GM12878 (cell line): ENCODE results near the gene MTCH2. TPM values are rescaled to one million over a fixed set of nuclear protein-coding genes. Genes with fewer than 3 reads are reported as not detected.

Source experiments
- ATAC-seq: fragments of 200-7000 bp; cut with Tn5 transposase; 3 replicates; pipeline ENCODE4 v1.9.1; 2020; ENCODE audit warnings: mild to moderate bottlenecking, moderate library complexity
- BruUV-seq: library from RNA; stranded (reverse); fragments of 400-500 nt; replicated peaks from 2 replicates; lab custom pipeline; 2021; lab: Mats Ljungman, UMichigan
- CTCF ChIA-PET: fragments of 300-600 bp; sonication (Branson Sonifier 250); formaldehyde crosslinking; extraction: SDS; loops from one replicate; lab custom pipeline; 2021; ENCODE audit warnings: inconsistent platforms; lab: Yijun Ruan, JAX
- POLR2A ChIA-PET: fragments of 350-600 bp; formaldehyde crosslinking; extraction: SDS; loops from one replicate; lab custom pipeline; 2021; ENCODE audit warnings: inconsistent platforms; lab: Charles Lee
- RAD21 ChIA-PET: fragments of 300-600 bp; sonication (Branson Sonifier 250); formaldehyde crosslinking; loops from one replicate; lab custom pipeline; 2023; ENCODE audit warnings: antibody characterized with exemption; ENCODE audit not compliant: unreplicated experiment; lab: Charles Lee
- SMC1A ChIA-PET: fragments of 300-600 bp; sonication (Branson Sonifier 250); formaldehyde crosslinking; loops from one replicate; lab custom pipeline; 2023; ENCODE audit not compliant: unreplicated experiment, uncharacterized antibody; lab: Charles Lee
- DNase-seq: peaks from one replicate; pipeline ENCODE4 v3.0.0-alpha.2; 2011; ENCODE audit warnings: low read depth, low spot score
- FAIRE-seq: peaks from 3 replicates; lab custom pipeline; 2011; peaks lifted over from hg19 to GRCh38; lab: Jason Lieb, UNC
- H2AFZ ChIP-seq: 2 replicates; pipeline ENCODE4 v1.6.0; 2011; ENCODE audit warnings: low read depth, low read length, control low read depth; ENCODE audit not compliant: control insufficient read depth
- H3K27ac ChIP-seq: 2 replicates; pipeline ENCODE4 v1.5.1; 2011; ENCODE audit warnings: control low read depth; ENCODE audit not compliant: control insufficient read depth, insufficient read depth
- H3K27me3 ChIP-seq, 2 experiments: replicated peaks in 1 of 2; 2 replicates each; pipeline versions ENCODE4 v1.6.0 to v1.6.1; 2011; ENCODE audit warnings: low read length in 1 of 2; ENCODE audit not compliant: control insufficient read depth in 2 of 2, insufficient read depth in 2 of 2
- H3K36me3 ChIP-seq, 2 experiments: 2 replicates each; pipeline ENCODE4 v1.5.1; 2011; ENCODE audit warnings: low read length in 1 of 2; ENCODE audit not compliant: control insufficient read depth in 2 of 2, insufficient read depth in 2 of 2
- H3K4me1 ChIP-seq: 2 replicates; pipeline ENCODE4 v1.6.1; 2011; ENCODE audit warnings: mild to moderate bottlenecking, low read length, moderate library complexity, mixed read lengths; ENCODE audit not compliant: control insufficient read depth, insufficient read depth
- H3K4me2 ChIP-seq: 2 replicates; pipeline ENCODE4 v1.6.0; 2011; ENCODE audit warnings: control low read depth; ENCODE audit not compliant: control insufficient read depth, insufficient read depth
- H3K4me3 ChIP-seq: fragments of 200-600 bp; sonication (generic); 2 replicates; pipeline ENCODE4 v1.5.1; 2016
- H3K79me2 ChIP-seq: 2 replicates; pipeline ENCODE4 v1.6.0; 2011; ENCODE audit warnings: low read length; ENCODE audit not compliant: control insufficient read depth, insufficient read depth
- H3K9ac ChIP-seq: 2 replicates; pipeline ENCODE4 v1.8.0; 2011; ENCODE audit warnings: low read length, control low read depth, mixed read lengths; ENCODE audit not compliant: control insufficient read depth, insufficient read depth
- H3K9me3 ChIP-seq: replicated peaks from 3 replicates; pipeline ENCODE4 v1.5.1; 2011; ENCODE audit warnings: mild to moderate bottlenecking, low read length; ENCODE audit not compliant: control insufficient read depth, insufficient read depth
- H4K20me1 ChIP-seq: 2 replicates; pipeline ENCODE4 v1.6.0; 2011; ENCODE audit not compliant: control insufficient read depth, insufficient read depth
- BRCA1 ChIP-seq: IDR thresholded peaks from 2 replicates; pipeline ENCODE4 v1.6.1; 2011; ENCODE audit warnings: low read depth, low read length, improper control_type of control experiment
- CBX3 ChIP-seq: fragments of 200-600 bp; sonication (generic); IDR thresholded peaks from 2 replicates; pipeline ENCODE4 v1.6.1; 2016; ENCODE audit warnings: low read depth, borderline replicate concordance
- CBX5 ChIP-seq: sonication (generic); IDR thresholded peaks from 2 replicates; pipeline ENCODE4 v1.6.1; 2016; ENCODE audit warnings: low read depth, moderate library complexity, mild to moderate bottlenecking, inconsistent platforms
- GATAD2B ChIP-seq: fragments of 450-650 bp; conservative IDR thresholded peaks from 2 replicates; pipeline ENCODE4 v1.6.1; 2017; ENCODE audit warnings: low read depth, mild to moderate bottlenecking, moderate library complexity
- IKZF1 ChIP-seq: fragments of 450-650 bp; conservative IDR thresholded peaks from 2 replicates; pipeline ENCODE4 v1.6.1; 2017; ENCODE audit warnings: antibody characterized with exemption, mild to moderate bottlenecking
- PAX5 ChIP-seq: IDR thresholded peaks from 2 replicates; pipeline ENCODE4 v1.6.1; 2011; ENCODE audit warnings: low read depth, low read length, borderline replicate concordance
- PBX3 ChIP-seq: IDR thresholded peaks from 2 replicates; pipeline ENCODE4 v1.6.1; 2011; ENCODE audit warnings: mild to moderate bottlenecking, low read depth, low read length, moderate library complexity; ENCODE audit not compliant: insufficient replicate concordance
- POLR2AphosphoS5 ChIP-seq: IDR thresholded peaks from 2 replicates; pipeline ENCODE4 v1.6.1; 2011; ENCODE audit warnings: mild to moderate bottlenecking, low read length, inconsistent platforms
- RAD51 ChIP-seq: fragments of 450-650 bp; IDR thresholded peaks from 2 replicates; pipeline ENCODE4 v1.6.1; 2016; ENCODE audit warnings: moderate library complexity, mild to moderate bottlenecking, inconsistent platforms
- RBBP5 ChIP-seq: fragments of 200-600 bp; sonication (generic); conservative IDR thresholded peaks from 2 replicates; pipeline ENCODE4 v1.6.1; 2016
- RELA ChIP-seq: fragments of 450-650 bp; IDR thresholded peaks from 2 replicates; pipeline ENCODE4 v1.8.0; 2014; ENCODE audit warnings: borderline replicate concordance; ENCODE audit not compliant: partially characterized antibody
- REST ChIP-seq: IDR thresholded peaks from 2 replicates; pipeline ENCODE4 v1.6.1; 2012; ENCODE audit warnings: mild to moderate bottlenecking, low read depth, low read length
- SMC3 ChIP-seq: IDR thresholded peaks from 2 replicates; pipeline ENCODE4 v1.6.1; 2011; ENCODE audit warnings: low read length, improper control_type of control experiment, borderline replicate concordance
- SREBF2 ChIP-seq: IDR thresholded peaks from 2 replicates; pipeline ENCODE4 v1.6.1; 2012; ENCODE audit warnings: mild to moderate bottlenecking, low read length
- SRF ChIP-seq, 2 experiments: IDR thresholded peaks; 2 replicates each; pipeline ENCODE4 v1.6.1; 2011; ENCODE audit warnings: low read depth in 2 of 2, low read length in 2 of 2, mild to moderate bottlenecking in 1 of 2, moderate library complexity in 1 of 2
- STAT3 ChIP-seq: IDR thresholded peaks from 2 replicates; pipeline ENCODE4 v1.6.1; 2011; ENCODE audit warnings: low read depth, low read length, improper control_type of control experiment
- TBL1XR1 ChIP-seq: IDR thresholded peaks from 2 replicates; pipeline ENCODE4 v1.6.1; 2012; ENCODE audit warnings: low read depth, low read length, improper control_type of control experiment
- YBX1 ChIP-seq: fragments of 450-650 bp; IDR thresholded peaks from 2 replicates; pipeline ENCODE4 v1.6.1; 2016; ENCODE audit warnings: antibody characterized with exemption
- ZNF217 ChIP-seq: fragments of 450-650 bp; IDR thresholded peaks from 2 replicates; pipeline ENCODE4 v1.6.1; 2017; ENCODE audit warnings: antibody characterized with exemption, mild to moderate bottlenecking
- ZNF384 ChIP-seq: IDR thresholded peaks from 2 replicates; pipeline ENCODE4 v1.6.1; 2012; ENCODE audit warnings: low read depth, mild to moderate bottlenecking, low read length, improper control_type of control experiment, borderline replicate concordance
- WGBS: methylation state at CpG from one replicate; pipeline ENCODE4 v1.1.6; 2016; ENCODE audit warnings: low lambda C conversion rate; ENCODE audit not compliant: insufficient replicate concordance, insufficient coverage; ENCODE audit errors: missing lambda C conversion rate; 5-methylcytosine and 5-hydroxymethylcytosine counted together
- in situ Hi-C: fragments of 300-500 bp; cut with MboI; formaldehyde crosslinking; loops from 9 replicates; pipeline ENCODE4 v1.14.3; 2018; ENCODE audit warnings: mixed read lengths
- intact Hi-C: fragments of 100-400 bp; cut with micrococcal nuclease; formaldehyde crosslinking; loops from one replicate; pipeline ENCODE4 v1.14.2; 2022; ENCODE audit not compliant: unreplicated experiment
- polyA plus RNA-seq, 11 experiments: library from polyadenylated mRNA; depleted of rRNA in 4 of 11; unstranded in 6 of 11; stranded (reverse) in 5 of 11; fragments of >200 nt; fragmentation: Nextera tagmentation in 4 of 11; fragmentation: Illumina TruSeq in 1 of 11; extraction: Ambion mirVana in 4 of 11; extraction: Trizol in 1 of 11; gene quantifications; 1 replicate in 1 of 11; 2 replicates in 10 of 11; pipeline versions ENCODE4 v1.2.1 to v1.2.3, GENCODE V29; 2011 to 2016; ENCODE audit warnings: inconsistent platforms in 2 of 11, missing spikeins in 2 of 11, low read depth in 1 of 11
- total RNA-seq, 4 experiments: library from RNA; depleted of rRNA in 3 of 4; stranded (reverse); fragments of >200 nt in 3 of 4; fragmentation: Illumina TruSeq in 1 of 4; extraction: Trizol in 1 of 4; gene quantifications; 2 replicates each; pipeline versions ENCODE4 v1.2.1 to v1.2.3, GENCODE V29; 2013 to 2021

MTCH2 gene
- total and polyA plus RNA-seq, 10 of the 15 experiments (the other 5 are each of a cell fraction or from before 2014, with no cell fraction given): 72.4 to 341 (median 144) TPM

- no peak for FAIRE-seq
Measured at GRCh38 chr11:47577460-47578041, 64.8 kb downstream of the MTCH2 start.

More at GRCh38 chr11:47577460-47578041, 64.8 kb downstream of the MTCH2 start:
- Histone ChIP-seq H3K4me1 (peaks cover 12% of the 10 kb centered on the region), H3K27ac (no peak overlapping the region), H4K20me1 (0 out of 2 replicates have a peak, but pooled peaks cover under 1% of the 10 kb centered on the region), H3K79me2 (peaks cover 36% of the 10 kb centered on the region), H3K4me3 (peak overlapping the region; percentile 90), H2AFZ (no peak overlapping the region), H3K36me3 (peaks cover 10 to 31% of the 10 kb centered on the region in 2 experiments), H3K27me3 (no peaks in the 10 kb centered on the region), H3K9me3 (no peaks in the 10 kb centered on the region), H3K4me2 (peak overlapping the region; percentile 88), H3K9ac (peak overlapping the region; percentile 82)
- SMC1A ChIA-PET: interaction anchor here (0.5 to 2.5 kb wide), 8 partner anchors 10 to 138 kb away, joined by 3 to 9 read pairs (median 4); partner anchors contain the start of genes AGBL2, CELF1 and PTPMT1
- WGBS: 77% methylated on average over 13 of the region's 13 CpGs
- TF ChIP-seq BRCA1: no peak
- TF ChIP-seq REST: no peak
- no peak for TF ChIP-seq SREBF2
- no peak for TF ChIP-seq PBX3
- no peak for TF ChIP-seq RBBP5
- TF ChIP-seq CBX5: no peak
- TF ChIP-seq TBL1XR1: no peak
- TF ChIP-seq ZNF384: no peak
- TF ChIP-seq CBX3: no peak
- no peak for TF ChIP-seq RAD51
- no peak for TF ChIP-seq ZNF217
- no peak for TF ChIP-seq GATAD2B
- no peak for TF ChIP-seq RELA
- TF ChIP-seq POLR2AphosphoS5: no peak
- TF ChIP-seq SMC3: no peak
- no peak for TF ChIP-seq PAX5
- no peak for TF ChIP-seq SRF (IDR thresholded peaks at IDR 0.05; ENCODE audit: low read depth in 2 of 2, low read length in 2 of 2)
- no peak for TF ChIP-seq IKZF1
- TF ChIP-seq STAT3: no peak
- TF ChIP-seq YBX1: no peak
- no TSS peak for BruUV-seq
- intact Hi-C loops: no loop called here
- in situ Hi-C loops: no loop called here
- no peak for DNase-seq
- ATAC-seq: no peak
- RAD21 ChIA-PET: interaction anchor here (0.9 to 2.6 kb wide), 4 partner anchors 11 to 270 kb away, joined by 3 to 5 read pairs (median 4); partner anchors contain the start of gene NUP160
- CTCF ChIA-PET: interaction anchor here (0.8 to 1.3 kb wide), 3 partner anchors 12 to 167 kb away, joined by 3 to 4 read pairs (median 3); partner anchors contain the start of gene PTPMT1
- POLR2A ChIA-PET: interaction anchor here (1.0 to 2.0 kb wide), 2 partner anchors 12 to 29 kb away, joined by 3 to 16 read pairs; partner anchors contain the start of gene PTPMT1
